NCI-H82 treated with DMSO at 0.1 percent for 48 hours (cell line): ENCODE results near the gene PYY.
"Not testable (repeated sequence)": the region's sequence is repeated elsewhere in the genome, so short reads cannot be mapped to it uniquely, and the experiment has no call there.

Source experiments
- DNase-seq: peaks from one replicate; lab custom pipeline; 2025; ENCODE audit not compliant: unreplicated experiment; lab: John Stamatoyannopoulos, UW

The PYY gene

GRCh38 chr17:43953746-43954145 is at the start of gene PYY:
Gene PYY (minus strand): TSS chr17:43953940. CDS start chr17:43953483, 457 bp downstream.
- DNase-seq = no peak

- DNase-seq = no peak
These were observed 48.6 kb upstream of the PYY start for GRCh38 chr17:44002141-44002848.

DNA sequence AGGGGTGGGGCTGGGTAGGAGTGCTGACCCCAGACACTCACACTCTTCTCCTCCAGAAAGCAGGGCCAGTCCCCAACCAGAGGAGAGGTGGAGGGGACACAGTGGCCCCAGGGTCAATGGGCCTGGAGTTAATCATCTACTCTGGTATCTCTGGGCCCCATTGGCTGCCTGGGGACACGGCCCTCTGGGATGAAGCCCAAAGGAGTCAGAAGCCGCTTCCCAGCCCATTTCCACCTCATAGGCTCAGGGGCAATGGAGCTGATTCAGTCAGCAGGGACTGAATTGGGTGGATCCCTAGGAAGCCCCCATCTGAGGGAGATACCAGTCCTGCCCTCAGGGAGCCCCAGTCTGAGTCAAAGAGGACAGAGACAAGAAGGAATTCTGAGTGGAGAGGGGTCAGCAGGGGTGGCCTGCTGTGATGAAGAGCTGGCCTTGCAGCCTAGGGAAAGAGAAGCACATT is 47.8 kb upstream of the PYY start:
- DNase-seq = no peak

DNA sequence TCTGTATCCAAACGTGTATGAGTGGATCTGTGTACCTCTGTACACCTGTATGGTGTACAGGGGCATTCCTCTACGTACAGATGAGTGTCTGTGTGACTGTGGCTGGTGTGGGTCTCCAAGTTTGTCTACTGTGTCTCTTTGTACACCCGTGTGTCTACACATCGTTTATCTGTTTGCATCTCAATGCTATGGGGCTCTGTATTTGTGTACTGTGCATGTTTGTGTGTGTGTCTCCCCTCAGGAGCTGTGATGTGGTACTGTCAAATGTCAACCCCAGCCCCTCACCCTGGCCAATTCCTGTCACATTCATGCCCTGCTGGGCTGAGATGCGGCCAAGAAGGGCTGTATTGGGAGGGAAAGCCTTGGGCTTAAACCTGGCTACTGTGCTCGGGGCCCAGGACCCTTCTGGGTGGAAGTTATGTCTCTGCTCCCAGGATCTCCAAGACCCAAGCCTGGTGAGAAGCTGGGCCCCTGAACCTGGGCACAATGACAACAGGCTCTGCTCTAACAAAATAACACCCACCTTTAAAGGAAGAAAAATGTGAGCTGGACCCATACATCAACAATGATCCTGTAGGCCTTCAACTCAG is 47.2 kb upstream of the PYY start:
- no peak for DNase-seq

DNA sequence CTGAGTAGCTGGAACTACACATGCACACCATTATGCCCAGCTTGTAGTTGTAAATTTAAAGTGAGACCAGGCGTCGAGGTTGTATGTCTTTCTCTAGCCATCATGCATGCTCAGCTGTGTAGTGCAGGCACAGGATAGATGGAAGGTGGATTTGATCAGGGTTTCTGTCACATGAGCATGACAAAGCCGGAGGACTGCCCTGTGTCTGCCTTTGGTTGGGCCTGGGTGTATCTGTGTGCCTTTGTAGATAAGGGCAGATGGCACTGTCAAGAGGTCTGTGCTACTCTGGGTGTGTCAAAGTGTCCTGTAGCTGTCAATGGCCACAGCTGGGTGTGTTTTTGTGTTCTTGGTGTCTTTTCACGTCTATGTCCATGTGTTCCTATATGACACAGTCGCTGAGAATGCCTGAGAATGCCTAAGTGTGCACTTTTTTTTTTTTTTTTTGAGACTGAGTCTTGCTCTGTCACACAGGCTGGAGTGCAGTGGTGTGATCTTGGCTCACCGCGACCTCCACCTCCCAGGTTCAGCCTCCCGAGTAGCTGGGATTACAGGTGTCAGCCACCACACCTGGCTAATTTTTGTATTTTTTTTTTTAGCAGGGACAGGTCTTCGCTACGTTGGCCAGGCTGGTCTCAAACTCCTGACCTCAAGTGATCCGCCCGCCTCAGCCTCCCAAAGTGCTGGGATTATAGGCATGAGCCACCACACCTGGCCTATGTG is 46.6 kb upstream of the PYY start:
- DNase-seq = no peak

- no peak for DNase-seq
These were observed 45.3 kb upstream of the PYY start for GRCh38 chr17:43999024-43999423.

GRCh38 chr17:43998552-43998951 is 44.8 kb upstream of the PYY start:
- DNase-seq = no peak

DNA sequence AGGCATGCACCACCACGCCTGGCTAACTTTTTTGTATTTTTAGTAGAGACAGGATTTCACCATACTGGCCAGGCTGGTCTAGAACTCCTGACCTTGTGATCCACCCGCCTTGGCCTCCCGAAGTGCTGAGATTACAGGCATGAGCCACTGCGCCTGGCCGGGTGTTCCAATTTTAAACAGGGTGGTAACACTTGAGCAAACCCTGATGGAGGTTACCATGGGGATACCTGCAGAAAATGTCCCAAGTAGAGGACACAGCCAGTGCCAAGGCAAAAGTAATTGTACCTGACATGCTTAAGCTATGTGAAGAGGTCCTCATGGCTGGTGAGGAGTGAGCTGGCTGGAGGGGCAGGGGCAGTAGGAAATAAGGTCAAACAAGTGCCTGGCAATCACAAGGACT is 43.4 kb upstream of the PYY start:
- DNase-seq = not testable (repeated sequence)

GRCh38 chr17:43995150-43995471 is 41.4 kb upstream of the PYY start:
- DNase-seq = no peak

- DNase-seq = peak; percentile 14
These were observed 40.8 kb upstream of the PYY start for GRCh38 chr17:43994272-43995149.

GRCh38 chr17:43992641-43993040 is 38.9 kb upstream of the PYY start:
- DNase-seq = no peak

- DNase-seq = no peak
These were observed 34.6 kb upstream of the PYY start for GRCh38 chr17:43988301-43988700.

GRCh38 chr17:43987131-43988021 is 33.6 kb upstream of the PYY start:
- no peak for DNase-seq

- DNase-seq = no peak
These were observed 32.7 kb upstream of the PYY start for GRCh38 chr17:43986225-43986981.

GRCh38 chr17:43984521-43984920 is 30.8 kb upstream of the PYY start:
- no peak for DNase-seq

- no peak for DNase-seq
These were observed 30.0 kb upstream of the PYY start for GRCh38 chr17:43983515-43984411.

DNA sequence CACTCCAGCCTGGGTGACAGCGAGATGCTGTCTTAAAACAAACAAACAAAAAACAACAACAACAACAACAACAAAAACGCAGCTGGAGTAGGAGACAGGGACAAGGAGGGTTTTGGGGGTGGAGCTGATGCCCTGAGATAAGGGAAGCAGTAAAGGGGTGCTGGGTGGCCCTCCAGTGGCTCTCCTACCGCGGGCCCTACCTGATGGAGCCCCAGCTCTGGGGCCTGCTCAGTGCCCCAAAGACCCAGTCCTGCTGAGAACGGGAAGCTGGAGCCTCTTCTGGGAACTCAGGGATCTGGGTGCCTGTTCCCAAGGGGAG is 29.4 kb upstream of the PYY start:
- DNase-seq = no peak

DNA sequence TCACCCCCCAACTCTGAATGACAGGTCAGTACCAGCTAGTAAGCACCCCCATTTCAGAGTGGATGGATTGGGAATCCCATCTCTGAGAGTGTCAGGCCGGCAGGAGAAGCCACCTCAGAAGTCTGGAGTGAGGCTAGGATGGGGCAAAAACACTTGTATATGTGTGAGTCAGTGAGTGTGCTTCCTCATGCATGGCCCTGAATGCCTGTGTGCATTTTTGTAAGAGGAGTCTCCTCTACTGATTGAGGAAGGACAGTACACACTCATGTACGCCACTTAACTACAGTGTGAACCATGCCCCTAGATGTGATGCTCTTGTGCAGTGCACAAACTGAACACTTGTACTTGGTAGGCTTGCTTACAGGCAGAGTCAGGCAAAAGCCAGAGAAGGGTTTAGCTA is 28.4 kb upstream of the PYY start:
- no peak for DNase-seq

DNA sequence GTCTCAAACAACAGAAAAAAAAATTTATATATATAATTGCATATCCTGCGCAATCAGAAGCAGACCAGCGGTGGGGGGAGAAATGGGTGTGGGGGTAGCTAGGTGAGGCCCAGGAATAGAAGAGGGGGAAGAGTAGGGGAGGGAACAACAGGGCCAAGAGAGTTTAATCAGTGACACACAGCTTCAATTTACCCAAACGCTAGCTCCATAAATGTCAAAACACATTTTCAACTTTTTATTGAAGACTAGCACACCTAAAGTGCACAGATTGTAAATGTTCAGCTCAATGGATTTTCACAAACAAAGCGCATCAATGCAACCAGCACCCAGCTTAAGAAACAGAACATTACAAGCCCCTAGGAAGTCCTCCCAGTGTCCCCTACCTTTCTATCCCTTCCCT is 25.9 kb upstream of the PYY start:
- no peak for DNase-seq
